Measurements from ENCODE around the gene DGUOK. TPM values are rescaled to one million over a fixed set of nuclear protein-coding genes. Genes with fewer than 3 reads are reported as not detected.

Gene DGUOK
- total and polyA plus RNA-seq, 5 donors = 20.2 to 47.4 (median 26.7) TPM

Other genes starting within 250 kb of the DGUOK start
- gene TPRKB, start 189.5 kb upstream of the DGUOK start, total RNA-seq = 10 to 100 TPM; 19.2 to 30.2 (median 26.2) TPM
- 74.1 TPM for gene TPRKB, start 189.5 kb upstream of the DGUOK start, polyA plus RNA-seq
- 10 to 100 TPM; 13.0 to 16.2 (median 14.4) TPM for gene DUSP11, start 146.8 kb upstream of the DGUOK start, total RNA-seq
- gene DUSP11, start 146.8 kb upstream of the DGUOK start, polyA plus RNA-seq = 14.7 TPM
- not detected for gene C2orf78, start 142.7 kb upstream of the DGUOK start, total RNA-seq
- gene C2orf78, start 142.7 kb upstream of the DGUOK start, polyA plus RNA-seq = not detected
- gene STAMBP, start 97.9 kb upstream of the DGUOK start, total RNA-seq = 10 to 100 TPM; 33.6 to 48.0 (median 41.3) TPM
- gene STAMBP, start 97.9 kb upstream of the DGUOK start, polyA plus RNA-seq = 36.0 TPM
- 10 to 100 TPM in 1 of 4 donors, 1 to 10 TPM in 3; 1.4 to 26.4 (median 5.2) TPM for gene ACTG2, start 33.9 kb upstream of the DGUOK start, total RNA-seq
- 33.6 TPM for gene ACTG2, start 33.9 kb upstream of the DGUOK start, polyA plus RNA-seq
- gene TET3, start 58.0 kb downstream of the DGUOK start, total RNA-seq = 1 to 10 TPM; 2.5 to 3.3 (median 2.9) TPM
- gene TET3, start 58.0 kb downstream of the DGUOK start, polyA plus RNA-seq = 1.1 TPM
- gene BOLA3, start 221.0 kb downstream of the DGUOK start, total RNA-seq = 100 to 1,000 TPM in 2 of 4 donors, 10 to 100 TPM in 2; 75.5 to 111 (median 96.2) TPM
- gene BOLA3, start 221.0 kb downstream of the DGUOK start, polyA plus RNA-seq = 327 TPM

All from right cardiac atrium (tissue), 5 donors.